B cell (primary cell): ENCODE results near the gene AGAP1. TPM values are rescaled to one million over a fixed set of nuclear protein-coding genes. Genes with fewer than 3 reads are reported as not detected.

Experiments used
- ATAC-seq: fragments of 200-7000 bp; cut with Tn5 transposase; one replicate; pipeline ENCODE4 v1.10.0; 2021; ENCODE audit warnings: low read depth, mild to moderate bottlenecking, moderate number of reproducible peaks, moderate library complexity
- CTCF ChIA-PET: fragments of 350-600 bp; sonication (Branson Sonifier 250); formaldehyde crosslinking; loops from one replicate; lab custom pipeline; 2021; ENCODE audit warnings: antibody characterized with exemption, inconsistent platforms; lab: Charles Lee
- POLR2A ChIA-PET: fragments of 350-600 bp; sonication (Branson Sonifier 250); formaldehyde crosslinking; loops from one replicate; lab custom pipeline; 2021; ENCODE audit warnings: antibody characterized with exemption; lab: Charles Lee
- DNase-seq: peaks from one replicate; pipeline ENCODE4 v3.0.0; 2013
- H2AFZ ChIP-seq: 2 replicates; pipeline ENCODE4 v1.6.1; 2012; ENCODE audit warnings: mild to moderate bottlenecking, low read depth, low read length; ENCODE audit not compliant: insufficient read depth, poor library complexity, severe bottlenecking
- H3K27ac ChIP-seq, 2 donors: 1 replicate in 1 of 2; 2 replicates in 1 of 2; pipeline ENCODE4 v1.5.1; 2012 to 2013; ENCODE audit warnings: low read length in 2 of 2, mild to moderate bottlenecking in 2 of 2, moderate library complexity in 1 of 2
- H3K27me3 ChIP-seq, 4 experiments: fragments of 200-600 bp in 1 of 4; sonication (generic) in 1 of 4; replicated peaks in 1 of 4; 1 replicate in 2 of 4; 2 replicates in 2 of 4; pipeline versions ENCODE4 v1.6.1 to v1.7.0; 2013 to 2016; ENCODE audit warnings: low read length in 3 of 4, mild to moderate bottlenecking in 2 of 4, mixed read lengths in 1 of 4, moderate library complexity in 1 of 4; ENCODE audit not compliant: insufficient read depth in 4 of 4, control insufficient read depth in 3 of 4; ENCODE audit errors: control extremely low read depth in 1 of 4
- H3K36me3 ChIP-seq, 2 experiments: replicated peaks in 1 of 2; 1 replicate in 1 of 2; 2 replicates in 1 of 2; pipeline versions ENCODE4 v1.6.1 to v1.7.1; 2013; ENCODE audit warnings: low read length in 1 of 2; ENCODE audit not compliant: insufficient read depth in 2 of 2, control insufficient read depth in 1 of 2; ENCODE audit errors: control extremely low read depth in 1 of 2, extremely low read depth in 1 of 2
- H3K4me1 ChIP-seq, 2 donors: fragments of 200-600 bp in 1 of 2; sonication (generic) in 1 of 2; 1 replicate in 1 of 2; 2 replicates in 1 of 2; pipeline versions ENCODE4 v1.5.1 to v1.6.1; 2013 to 2017; ENCODE audit warnings: low read length in 2 of 2; ENCODE audit not compliant: control insufficient read depth in 2 of 2, insufficient read depth in 2 of 2
- H3K4me2 ChIP-seq: replicated peaks from 2 replicates; pipeline ENCODE3; 2012; ENCODE audit warnings: mild to moderate bottlenecking, low read depth, low read length; ENCODE audit not compliant: poor library complexity, severe bottlenecking
- H3K4me3 ChIP-seq, 5 experiments: fragments of 200-600 bp in 1 of 5; sonication (generic) in 1 of 5; 1 replicate in 3 of 5; 2 replicates in 2 of 5; pipeline versions ENCODE4 v1.5.1 to v1.7.0; 2011 to 2016; ENCODE audit warnings: low read length in 4 of 5, mild to moderate bottlenecking in 4 of 5, low read depth in 2 of 5, control low read depth in 1 of 5, moderate library complexity in 1 of 5; ENCODE audit not compliant: insufficient read depth in 1 of 5; ENCODE audit errors: control extremely low read depth in 1 of 5, extremely low read depth in 1 of 5
- H3K79me2 ChIP-seq: fragments of 200-600 bp; sonication (generic); one replicate; pipeline ENCODE4 v1.6.0; 2016; ENCODE audit warnings: low read length; ENCODE audit not compliant: control insufficient read depth, insufficient read depth
- H3K9ac ChIP-seq: fragments of 200-600 bp; sonication (generic); 2 replicates; pipeline ENCODE4 v1.6.1; 2017; ENCODE audit warnings: mild to moderate bottlenecking, low read length, moderate library complexity
- H3K9me3 ChIP-seq, 3 donors: one replicate each; pipeline versions ENCODE4 v1.6.1 to v1.7.1; 2013; ENCODE audit warnings: low read length in 2 of 3; ENCODE audit not compliant: control insufficient read depth in 2 of 3, insufficient read depth in 1 of 3; ENCODE audit errors: control extremely low read depth in 1 of 3
- H4K20me1 ChIP-seq: 2 replicates; pipeline ENCODE4 v1.6.0; 2012; ENCODE audit warnings: mild to moderate bottlenecking, low read length; ENCODE audit not compliant: insufficient read depth, control insufficient read depth, poor library complexity, severe bottlenecking
- H3K27ac Mint-ChIP-seq: one replicate; pipeline ENCODE4 v1.8.0; 2021; ENCODE audit warnings: mixed read lengths
- H3K27me3 Mint-ChIP-seq: one replicate; pipeline ENCODE4 v1.8.0; 2021; ENCODE audit warnings: mixed read lengths
- H3K4me1 Mint-ChIP-seq: one replicate; pipeline ENCODE4 v1.8.0; 2021; ENCODE audit warnings: mixed read lengths
- H3K4me3 Mint-ChIP-seq: one replicate; pipeline ENCODE4 v1.8.0; 2021; ENCODE audit warnings: mixed read lengths
- H3K9me3 Mint-ChIP-seq: one replicate; pipeline ENCODE4 v1.8.0; 2022; ENCODE audit warnings: mixed read lengths; ENCODE audit not compliant: insufficient read depth
- CTCF ChIP-seq: fragments of 200-600 bp; IDR thresholded peaks from one replicate; pipeline ENCODE4 v1.8.0; 2022; ENCODE audit warnings: antibody characterized with exemption, mild to moderate bottlenecking
- EZH2 ChIP-seq: IDR thresholded peaks from 2 replicates; pipeline ENCODE4 v1.6.1; 2012; ENCODE audit warnings: borderline replicate concordance, low read depth, mild to moderate bottlenecking, moderate library complexity, low read length; ENCODE audit not compliant: insufficient read depth, poor library complexity, severe bottlenecking
- WGBS: methylation state at CpG from one replicate; pipeline ENCODE4 v1.1.5; 2013; ENCODE audit warnings: missing lambda C conversion rate; ENCODE audit not compliant: insufficient coverage; 5-methylcytosine and 5-hydroxymethylcytosine counted together
- intact Hi-C: fragments of 100-400 bp; cut with micrococcal nuclease; formaldehyde crosslinking; loops from one replicate; pipeline ENCODE4 v1.10.0; 2022
- polyA plus RNA-seq: library from polyadenylated mRNA; depleted of rRNA; stranded (reverse); fragments of >200 nt; gene quantifications from 2 replicates; pipeline ENCODE4 v1.2.3, GENCODE V29; 2012
- total RNA-seq, 2 donors: library from RNA; stranded (reverse); fragments of 120-200 nt in 1 of 2; gene quantifications; 1 replicate in 1 of 2; 2 replicates in 1 of 2; pipeline versions ENCODE4 v1.2.3 to v1.2.4, GENCODE V29; 2013 to 2022

Gene AGAP1
- total and polyA plus RNA-seq, 2 donors (not counting 1 experiment from before 2014, with no cell fraction given): 0.01 TPM; not detected in 1

DNA sequence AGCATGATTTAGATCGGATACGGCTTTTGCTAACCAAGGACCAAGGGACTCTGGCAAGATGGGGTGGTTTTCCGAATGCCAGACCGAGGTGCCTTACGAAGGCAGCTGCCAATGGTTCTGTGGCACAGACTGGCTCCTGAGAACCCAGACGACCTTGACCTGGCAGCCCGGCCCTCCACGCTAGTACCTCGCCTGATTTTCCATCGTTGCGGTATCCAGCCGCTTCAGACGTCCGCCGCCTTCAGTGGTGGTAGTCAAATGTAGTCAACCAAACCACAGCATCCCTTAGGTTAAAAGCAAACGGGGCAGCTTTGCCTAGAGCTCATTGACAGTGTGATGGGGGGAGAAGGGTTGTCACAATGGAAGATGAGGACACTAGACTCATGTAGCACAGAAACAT, 631.7 kb downstream of the AGAP1 start:
- Mint-ChIP-seq H3K27me3 (peaks cover 2% of the 10 kb centered on the region), H3K9me3 (no peaks in the 10 kb centered on the region), H3K27ac (no peak overlapping the region), H3K4me3 (no peak overlapping the region), H3K4me1 (no peaks in the 10 kb centered on the region)
- no peaks in the 10 kb centered on the region for H3K36me3 ChIP-seq
- peaks cover 0 to 17% (median 0%) of the 10 kb centered on the region in 3 donors for H3K9me3 ChIP-seq
- no peak overlapping the region for H3K9ac ChIP-seq
- TF ChIP-seq CTCF (no peak), EZH2 (no peak)
- ChIA-PET POLR2A (no interaction called here), CTCF (no interaction called here)
- H3K27ac ChIP-seq: no peak overlapping the region
- no peaks in the 10 kb centered on the region for H3K79me2 ChIP-seq
- ATAC-seq (no peak), DNase-seq (no peak)
- no peak overlapping the region for H3K4me2 ChIP-seq
- H3K27me3 ChIP-seq: no peaks in the 10 kb centered on the region
- H3K4me1 ChIP-seq: no peaks in the 10 kb centered on the region
- 96% methylated on average over 12 of the region's 16 CpGs for WGBS
- no peak overlapping the region for H2AFZ ChIP-seq
- H4K20me1 ChIP-seq: no peaks in the 10 kb centered on the region
- H3K4me3 ChIP-seq: no peak overlapping the region
- intact Hi-C loops: no loop called here

DNA sequence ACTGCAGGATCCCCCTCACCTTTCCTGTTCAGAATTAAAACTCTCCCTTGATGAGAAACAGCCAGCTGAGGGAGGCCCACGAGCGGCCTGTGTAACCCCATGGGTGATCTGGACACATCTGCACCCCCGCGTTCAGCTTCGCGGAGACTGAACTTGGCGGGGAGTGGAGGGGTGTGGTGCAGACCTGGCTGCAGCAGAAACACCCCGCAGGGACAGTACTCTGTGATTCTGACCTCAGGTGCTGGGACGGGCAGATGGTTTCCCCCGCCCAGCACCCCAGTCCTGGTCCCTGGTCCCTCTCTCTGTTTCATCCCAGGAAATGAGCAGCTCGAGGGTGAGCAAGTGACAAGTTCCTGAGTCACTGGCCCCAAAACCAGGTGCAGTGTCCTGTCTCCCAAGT, 633.2 kb downstream of the AGAP1 start:
- Mint-ChIP-seq H3K27ac (no peak overlapping the region), H3K4me1 (no peaks in the 10 kb centered on the region), H3K4me3 (no peak overlapping the region), H3K9me3 (no peaks in the 10 kb centered on the region), H3K27me3 (no peaks in the 10 kb centered on the region)
- Histone ChIP-seq H4K20me1 (no peaks in the 10 kb centered on the region), H3K4me2 (no peak overlapping the region), H3K4me3 (no peak overlapping the region), H2AFZ (no peak overlapping the region), H3K36me3 (no peaks in the 10 kb centered on the region), H3K27ac (no peak overlapping the region), H3K9ac (no peak overlapping the region), H3K4me1 (no peaks in the 10 kb centered on the region), H3K79me2 (no peaks in the 10 kb centered on the region), H3K9me3 (peaks cover 0 to 19% (median 0%) of the 10 kb centered on the region in 3 donors), H3K27me3 (no peaks in the 10 kb centered on the region)
- 82% methylated on average over 11 of the region's 11 CpGs for WGBS
- ChIA-PET POLR2A (no interaction called here), CTCF (no interaction called here)
- DNase-seq (no peak), ATAC-seq (no peak)
- intact Hi-C loops: no loop called here
- TF ChIP-seq EZH2 (no peak), CTCF (no peak)
